Peyer's patch (tissue), 4 donors: Measurements from ENCODE around the gene CPNE6.
A peak's percentile ranks its signal among the peaks of the same experiment; 100 is the strongest.

Source experiments
- CTCF ChIP-seq, 6 experiments: fragments of 450-650 bp in 4 of 6; fragments of 200-600 bp in 2 of 6; sonication (generic) in 1 of 6; IDR thresholded peaks; one replicate each; pipeline ENCODE4 v1.5.1; 2017 to 2019; ENCODE audit warnings: antibody characterized with exemption in 6 of 6, mild to moderate bottlenecking in 3 of 6, moderate library complexity in 1 of 6
- POLR2A ChIP-seq, 2 donors: fragments of 450-650 bp; IDR thresholded peaks; one replicate each; pipeline ENCODE4 v1.5.1; 2017; ENCODE audit warnings: antibody characterized with exemption in 2 of 2, mild to moderate bottlenecking in 2 of 2, moderate library complexity in 2 of 2

- peak in 1 of 6 experiments; percentile 17 for TF ChIP-seq CTCF (IDR thresholded peaks at IDR 0.05)
- peak; percentile 87 to 90 for TF ChIP-seq POLR2A (IDR thresholded peaks at IDR 0.05)
Observed at GRCh38 chr14:24080888-24081738, 9.8 kb downstream of the CPNE6 start.
